Measurements from ENCODE around the gene GRK2. TPM values are rescaled to one million over a fixed set of nuclear protein-coding genes. Genes with fewer than 3 reads are reported as not detected.
"Not testable (repeated sequence)": the region's sequence is repeated elsewhere in the genome, so short reads cannot be mapped to it uniquely, and the experiment has no call there.

GRK2 gene
- total RNA-seq (2014; rRNA removed; shearing (Covaris generic)) = 45.2 and 49.7 TPM in 2 replicates

DNA sequence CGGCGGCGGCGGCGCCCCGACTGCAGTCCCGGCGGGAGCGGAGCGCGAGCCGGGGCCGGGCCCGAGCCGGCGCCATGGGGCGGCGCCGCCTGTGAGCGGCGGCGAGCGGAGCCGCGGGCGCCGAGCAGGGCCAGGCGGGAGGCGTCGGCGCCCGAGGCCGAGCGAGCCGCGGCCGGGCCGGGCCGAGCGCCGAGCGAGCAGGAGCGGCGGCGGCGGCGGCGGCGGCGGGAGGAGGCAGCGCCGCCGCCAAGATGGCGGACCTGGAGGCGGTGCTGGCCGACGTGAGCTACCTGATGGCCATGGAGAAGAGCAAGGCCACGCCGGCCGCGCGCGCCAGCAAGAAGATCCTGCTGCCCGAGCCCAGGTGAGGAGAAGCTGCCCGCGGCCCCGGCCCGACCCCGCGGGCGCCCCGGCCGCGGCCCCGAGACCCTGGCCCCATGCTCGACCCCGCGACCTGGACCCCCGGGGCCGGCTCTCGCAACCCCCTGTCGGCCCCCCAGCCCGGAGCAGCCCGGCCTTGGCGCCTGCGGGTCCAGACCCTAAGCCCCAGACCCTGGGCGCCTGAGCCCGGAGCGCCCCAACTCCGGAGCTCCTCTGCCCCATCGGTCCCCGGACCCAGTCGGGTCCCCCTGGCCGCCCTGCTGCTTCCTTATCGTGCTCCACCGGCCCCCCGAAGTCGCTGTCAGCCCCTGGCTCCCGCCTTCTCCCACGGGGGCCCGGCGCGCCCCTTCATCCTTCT is at the start of gene GRK2:
Gene GRK2 (plus strand): TSS at position 25 of the 739 bp plus-strand sequence. CDS start 227 bp downstream, at position 252.
- H3K27me3 ChIP-seq = no peaks in the 10 kb centered on the region
- peaks cover 2% of the 10 kb centered on the region; the same call in 1 of the 2 replicates for H3K4me1 ChIP-seq
- H3K36me3 ChIP-seq = peaks cover 7% of the 10 kb centered on the region
- H3K27ac ChIP-seq = no peak within 1 kb of the TSS
- peak within 1 kb of the TSS; percentile 89 for H3K4me3 ChIP-seq
- H3K9me3 ChIP-seq (replicated peaks) = no peaks in the 10 kb centered on the region
- DNase-seq = peak; percentile 32 to 55

GRCh38 chr11:67227726-67228125 is 38.5 kb upstream of the GRK2 start:
- Histone ChIP-seq H3K4me1 (no peaks in the 10 kb centered on the region), H3K27me3 (no peaks in the 10 kb centered on the region), H3K4me3 (no peak overlapping the region), H3K27ac (no peak overlapping the region), H3K9me3 (replicated peaks) (no peaks in the 10 kb centered on the region), H3K36me3 (peaks cover 31% of the 10 kb centered on the region)
- no peak for DNase-seq

DNA sequence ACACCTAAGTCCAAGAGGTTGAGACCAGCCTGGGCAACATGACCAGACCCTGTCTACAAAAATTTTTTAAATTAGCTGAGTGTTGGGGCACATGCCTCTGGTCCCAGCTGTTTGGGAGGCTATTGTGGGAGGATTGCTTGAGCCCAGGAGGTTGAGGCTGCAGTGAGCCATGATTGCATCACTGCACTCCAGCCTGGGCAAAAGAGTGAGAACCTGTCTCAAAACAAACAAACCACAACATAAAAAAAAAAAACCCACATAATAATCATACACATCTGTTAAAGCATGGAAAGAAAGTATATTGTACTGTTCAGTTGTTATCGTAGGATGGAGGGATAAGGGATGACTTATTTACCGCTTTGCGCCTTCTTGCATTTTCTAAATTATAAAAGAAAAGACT is 35.9 kb upstream of the GRK2 start:
- H3K36me3 ChIP-seq = peaks cover 16% of the 10 kb centered on the region
- no peaks in the 10 kb centered on the region for H3K4me1 ChIP-seq
- DNase-seq = no peak
- no peaks in the 10 kb centered on the region for H3K9me3 ChIP-seq (replicated peaks)
- no peaks in the 10 kb centered on the region for H3K27me3 ChIP-seq
- no peak overlapping the region for H3K4me3 ChIP-seq
- no peak overlapping the region for H3K27ac ChIP-seq

DNA sequence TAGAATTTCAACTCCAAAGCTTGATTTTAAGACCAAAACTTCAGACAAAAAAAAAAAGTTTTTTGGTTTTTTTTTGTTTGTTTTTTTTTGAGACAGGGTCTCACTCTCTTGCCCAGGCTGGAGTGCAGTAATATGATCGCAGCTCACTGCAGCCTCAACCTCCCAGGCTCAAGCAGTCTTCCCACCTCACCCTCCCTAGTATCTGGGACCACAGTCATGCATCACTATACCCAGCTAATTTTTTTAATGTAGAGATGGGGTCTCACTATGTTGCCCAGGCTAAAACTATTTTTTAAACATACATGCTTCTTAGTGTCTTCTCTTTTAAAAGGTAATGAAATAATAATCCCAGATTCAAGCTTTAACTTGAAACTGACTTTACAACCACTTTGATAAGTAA is 35.4 kb upstream of the GRK2 start:
- Histone ChIP-seq H3K9me3 (replicated peaks) (no peaks in the 10 kb centered on the region), H3K27ac (no peak overlapping the region), H3K4me3 (no peak overlapping the region), H3K27me3 (no peaks in the 10 kb centered on the region), H3K4me1 (no peaks in the 10 kb centered on the region), H3K36me3 (peaks cover 16% of the 10 kb centered on the region)
- DNase-seq = no peak

DNA sequence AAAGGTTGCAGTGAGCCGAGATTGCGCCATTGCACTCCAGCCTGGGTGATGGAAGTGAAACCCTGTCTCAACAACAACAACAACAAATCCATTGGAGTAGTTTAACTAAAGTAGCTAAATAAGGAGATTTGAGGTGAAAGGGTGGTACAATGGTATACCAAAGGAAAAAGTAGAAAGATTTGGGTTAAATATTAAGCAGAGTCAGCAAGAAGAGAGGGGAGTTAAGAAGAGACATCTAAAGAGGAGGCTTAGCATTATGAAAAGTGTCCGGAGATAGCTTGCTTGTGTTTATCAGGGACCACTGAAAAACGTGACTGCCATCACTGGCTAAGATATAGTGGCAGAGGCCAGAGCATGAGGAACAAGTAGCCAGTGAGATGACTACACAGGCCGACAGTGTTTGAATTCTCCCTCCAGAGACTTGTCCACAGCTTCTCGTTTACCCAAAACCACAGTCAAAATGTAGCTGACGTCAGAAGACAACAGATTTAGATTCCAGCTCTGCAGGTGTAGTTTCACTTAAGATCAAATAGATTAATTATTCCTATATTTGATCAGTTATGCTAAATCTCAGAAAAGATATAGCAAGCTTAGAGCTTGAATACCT is 32.6 kb upstream of the GRK2 start:
- Histone ChIP-seq H3K27me3 (no peaks in the 10 kb centered on the region), H3K27ac (no peak overlapping the region), H3K36me3 (peaks cover 11% of the 10 kb centered on the region), H3K4me1 (no peaks in the 10 kb centered on the region), H3K9me3 (replicated peaks) (no peaks in the 10 kb centered on the region), H3K4me3 (no peak overlapping the region)
- no peak for DNase-seq

GRCh38 chr11:67234571-67234970 is 31.7 kb upstream of the GRK2 start:
- not testable (repeated sequence) for H3K9me3 ChIP-seq (replicated peaks); H3K36me3 ChIP-seq; H3K27ac ChIP-seq; H3K27me3 ChIP-seq; H3K4me3 ChIP-seq; DNase-seq; H3K4me1 ChIP-seq

DNA sequence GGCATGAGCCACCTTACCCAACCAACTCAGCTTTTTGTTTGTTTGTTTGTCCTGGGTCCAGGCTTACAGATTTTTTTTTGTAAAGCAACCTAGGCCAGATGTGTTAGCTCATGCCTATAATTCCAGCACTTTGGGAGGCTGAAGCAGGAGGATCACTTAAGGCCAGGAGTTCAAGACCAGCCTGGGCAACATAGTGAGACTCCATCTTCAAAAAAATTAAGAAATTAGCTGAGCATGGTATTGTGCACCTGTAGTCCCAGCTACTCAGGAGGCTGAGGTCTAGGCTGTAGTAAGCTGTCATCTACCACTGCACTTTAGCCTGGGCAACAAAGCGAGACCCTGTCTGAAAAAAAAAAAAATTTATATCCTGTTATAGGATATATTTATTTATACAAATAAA is 28.7 kb upstream of the GRK2 start:
- H3K9me3 ChIP-seq (replicated peaks) = no peaks in the 10 kb centered on the region
- H3K4me3 ChIP-seq = no peak overlapping the region
- DNase-seq = no peak
- no peak overlapping the region for H3K27ac ChIP-seq
- H3K4me1 ChIP-seq = peaks cover 8% of the 10 kb centered on the region; the same call in 1 of the 2 replicates
- no peaks in the 10 kb centered on the region; the same call in 1 of the 2 replicates for H3K36me3 ChIP-seq
- no peaks in the 10 kb centered on the region for H3K27me3 ChIP-seq

- peaks cover 12% of the 10 kb centered on the region for H3K36me3 ChIP-seq
- H3K27ac ChIP-seq = no peak overlapping the region
- H3K9me3 ChIP-seq (replicated peaks) = no peaks in the 10 kb centered on the region
- peaks cover 8% of the 10 kb centered on the region; the same call in 1 of the 2 replicates for H3K4me1 ChIP-seq
- DNase-seq = peak in 1 of 2 experiments; percentile 12
- no peaks in the 10 kb centered on the region for H3K27me3 ChIP-seq
- peak overlapping the region; percentile 66 for H3K4me3 ChIP-seq
Observed at GRCh38 chr11:67238894-67239782, 27.1 kb upstream of the GRK2 start.

DNA sequence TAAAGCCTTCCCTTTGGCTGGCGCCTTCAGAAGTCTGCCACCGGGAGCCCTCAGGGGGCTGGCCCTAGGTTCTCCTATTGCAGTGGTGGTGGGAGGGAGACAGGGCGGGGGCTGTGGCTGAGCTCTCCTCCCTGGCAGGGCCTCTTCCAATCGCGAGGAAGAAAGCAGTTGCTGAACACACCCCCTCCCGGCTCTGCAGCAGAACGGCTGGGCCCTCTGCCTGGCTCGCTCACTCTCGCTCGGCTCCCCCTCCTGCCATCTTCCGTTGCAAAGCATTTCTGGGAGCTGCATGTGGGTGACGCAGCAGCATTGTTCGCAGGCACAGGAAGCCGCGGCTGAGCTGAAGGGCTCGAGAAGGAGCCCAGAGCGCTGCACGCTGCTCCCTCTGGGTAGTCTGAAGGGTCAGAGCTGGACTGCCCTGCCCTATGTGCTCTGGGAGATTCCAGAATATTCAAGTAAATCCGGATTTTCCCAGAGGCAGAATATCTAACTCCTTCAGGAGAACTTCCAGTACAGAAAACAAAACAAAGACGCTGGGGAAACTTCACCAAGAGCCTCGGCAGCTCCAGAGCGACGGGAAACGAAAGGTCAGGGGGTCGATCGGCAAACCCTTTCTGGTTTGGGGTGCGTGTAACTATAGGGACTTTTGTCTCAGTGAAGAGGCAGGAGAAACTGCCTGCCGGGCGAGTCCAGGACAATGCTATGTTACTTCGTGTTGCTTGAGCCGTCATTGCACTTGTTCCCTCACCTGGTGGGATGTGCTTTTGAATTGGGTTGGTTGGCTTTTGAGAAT is 26.3 kb upstream of the GRK2 start:
- Histone ChIP-seq H3K27ac (peak overlapping the region; percentile 75), H3K4me1 (peaks cover 8% of the 10 kb centered on the region; the same call in 1 of the 2 replicates), H3K9me3 (replicated peaks) (no peaks in the 10 kb centered on the region), H3K36me3 (peaks cover 17% of the 10 kb centered on the region), H3K27me3 (no peaks in the 10 kb centered on the region), H3K4me3 (peak overlapping the region; percentile 66)
- DNase-seq = peak; percentile 97 to 98

GRCh38 chr11:67240576-67241389 is 25.5 kb upstream of the GRK2 start:
- Histone ChIP-seq H3K9me3 (replicated peaks) (no peaks in the 10 kb centered on the region), H3K27me3 (no peaks in the 10 kb centered on the region), H3K36me3 (peaks cover 25% of the 10 kb centered on the region), H3K27ac (peak overlapping the region; percentile 75), H3K4me1 (peaks cover 8% of the 10 kb centered on the region; the same call in 1 of the 2 replicates), H3K4me3 (peak overlapping the region; percentile 66)
- peak; percentile 51 to 53 for DNase-seq

DNA sequence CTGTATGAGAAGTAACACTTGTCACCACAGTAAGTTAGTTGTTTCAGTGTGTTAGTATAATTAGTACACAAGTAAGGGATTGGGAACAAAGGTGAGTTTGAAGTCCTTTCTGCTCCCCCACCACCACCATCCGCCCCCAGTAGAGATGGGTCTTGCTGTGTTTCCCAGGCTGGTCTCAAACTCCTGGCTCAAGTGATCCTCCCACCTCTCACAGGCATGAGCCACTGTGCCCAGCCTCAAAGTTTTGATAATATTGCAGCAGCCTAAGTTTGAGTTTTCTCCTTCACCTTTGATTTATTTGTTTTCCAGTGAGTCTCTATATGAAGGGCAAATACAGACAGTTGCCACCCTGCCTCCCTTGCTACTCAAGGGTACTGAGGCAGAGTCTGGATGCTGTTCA is 23.7 kb upstream of the GRK2 start:
- no peak overlapping the region for H3K27ac ChIP-seq
- peaks cover 37% of the 10 kb centered on the region for H3K36me3 ChIP-seq
- no peaks in the 10 kb centered on the region for H3K27me3 ChIP-seq
- no peak overlapping the region for H3K4me3 ChIP-seq
- no peak for DNase-seq
- no peaks in the 10 kb centered on the region for H3K9me3 ChIP-seq (replicated peaks)
- peaks cover 8% of the 10 kb centered on the region; the same call in 1 of the 2 replicates for H3K4me1 ChIP-seq

DNA sequence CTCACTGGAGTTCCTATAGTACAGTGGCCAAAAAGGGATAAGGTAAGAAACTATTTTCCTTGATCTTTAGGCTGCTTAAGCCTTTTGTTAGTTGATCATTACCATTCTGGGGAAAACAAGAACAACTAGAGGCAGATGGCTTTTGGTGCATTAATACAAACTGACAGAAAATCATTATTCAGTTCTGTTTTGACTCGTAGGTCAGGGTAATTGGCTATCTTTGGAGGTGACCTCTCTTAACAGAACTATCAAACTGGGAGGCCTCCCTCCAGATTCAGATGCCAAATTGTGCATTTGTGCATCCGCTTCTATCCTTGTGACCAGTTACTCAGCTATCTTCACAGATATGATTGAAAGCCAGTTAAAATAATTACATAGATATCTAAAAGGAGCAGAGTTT is 23.2 kb upstream of the GRK2 start:
- no peak for DNase-seq
- Histone ChIP-seq H3K4me1 (peaks cover 8% of the 10 kb centered on the region; the same call in 1 of the 2 replicates), H3K36me3 (peaks cover 42% of the 10 kb centered on the region), H3K27me3 (no peaks in the 10 kb centered on the region), H3K9me3 (replicated peaks) (no peaks in the 10 kb centered on the region), H3K27ac (no peak overlapping the region), H3K4me3 (no peak overlapping the region)

- Histone ChIP-seq H3K9me3 (replicated peaks) (no peaks in the 10 kb centered on the region), H3K27me3 (no peaks in the 10 kb centered on the region), H3K4me3 (no peak overlapping the region), H3K27ac (no peak overlapping the region), H3K36me3 (peaks cover 60% of the 10 kb centered on the region), H3K4me1 (0 out of 2 replicates have a peak, but pooled peaks cover 3% of the 10 kb centered on the region)
- DNase-seq = no peak
Observed at GRCh38 chr11:67245046-67245445, 21.2 kb upstream of the GRK2 start.
